SK-N-SH (cell line): ENCODE measurements around the gene PROM1. TPM values are rescaled to one million over a fixed set of nuclear protein-coding genes. Genes with fewer than 3 reads are reported as not detected.

Experiments
- CTCF ChIA-PET: fragments of 300-600, 350-600 bp; formaldehyde crosslinking; extraction: SDS; loops from one replicate; lab custom pipeline; 2021; lab: Yijun Ruan, JAX
- POLR2A ChIA-PET: fragments of 350-600 bp; sonication (Branson Sonifier 250); formaldehyde crosslinking; extraction: SDS; loops from one replicate; lab custom pipeline; 2020; ENCODE audit warnings: antibody characterized with exemption, inconsistent platforms; lab: Yijun Ruan, JAX
- DNase-seq: peaks from one replicate; pipeline ENCODE4 v3.0.0; 2012
- H2AFZ ChIP-seq: fragments of 200-600 bp; sonication (generic); 2 replicates; pipeline ENCODE4 v1.8.1; 2016; ENCODE audit warnings: antibody characterized with exemption, mild to moderate bottlenecking, low read depth
- H3F3A ChIP-seq: fragments of 200-600 bp; sonication (generic); replicated peaks from 2 replicates; pipeline ENCODE3; 2016; ENCODE audit warnings: antibody characterized with exemption, mild to moderate bottlenecking; ENCODE audit not compliant: insufficient read depth
- H3K27ac ChIP-seq, 2 experiments: fragments of 200-500 bp in 1 of 2; fragments of 200-600 bp in 1 of 2; sonication (Bioruptor generic) in 1 of 2; sonication (generic), shearing (Covaris generic) in 1 of 2; 2 replicates each; pipeline versions ENCODE4 v1.5.1 to v1.6.1; 2014 to 2016; ENCODE audit warnings: low read depth in 2 of 2, inconsistent platforms in 1 of 2, low read length in 1 of 2, mild to moderate bottlenecking in 1 of 2, mixed read lengths in 1 of 2
- H3K27me3 ChIP-seq: fragments of 200-600 bp; sonication (generic), shearing (Covaris generic); 2 replicates; pipeline ENCODE4 v1.6.1; 2016; ENCODE audit warnings: mixed run types; ENCODE audit not compliant: insufficient read depth
- H3K36me3 ChIP-seq, 2 experiments: fragments of 200-500 bp in 1 of 2; fragments of 200-600 bp in 1 of 2; sonication (Bioruptor generic) in 1 of 2; sonication (generic) in 1 of 2; replicated peaks in 1 of 2; 2 replicates each; pipeline versions ENCODE3 to v1.5.1; 2014 to 2016; ENCODE audit warnings: low read length in 1 of 2, mild to moderate bottlenecking in 1 of 2; ENCODE audit not compliant: insufficient read depth in 2 of 2, control insufficient read depth in 1 of 2
- H3K4me1 ChIP-seq, 2 experiments: fragments of 200-500 bp in 1 of 2; fragments of 200-600 bp in 1 of 2; sonication (Bioruptor generic) in 1 of 2; sonication (generic), shearing (Covaris generic) in 1 of 2; 2 replicates each; pipeline versions ENCODE4 v1.5.1 to v1.6.1; 2014 to 2016; ENCODE audit warnings: low read depth in 1 of 2, low read length in 1 of 2, mixed run types in 1 of 2; ENCODE audit not compliant: insufficient read depth in 2 of 2, control insufficient read depth in 1 of 2
- H3K4me2 ChIP-seq: fragments of 200-600 bp; sonication (generic), shearing (Covaris generic); 2 replicates; pipeline ENCODE4 v1.6.1; 2017; ENCODE audit warnings: mixed run types
- H3K4me3 ChIP-seq, 2 experiments: fragments of 200-500 bp in 1 of 2; fragments of 200-600 bp in 1 of 2; sonication (Bioruptor generic) in 1 of 2; sonication (generic), shearing (Covaris generic) in 1 of 2; 2 replicates each; pipeline versions ENCODE4 v1.5.1 to v1.8.1; 2014 to 2016; ENCODE audit warnings: low read depth in 2 of 2, inconsistent platforms in 1 of 2, low read length in 1 of 2, mild to moderate bottlenecking in 1 of 2, mixed read lengths in 1 of 2, moderate library complexity in 1 of 2
- H3K79me2 ChIP-seq: fragments of 200-600 bp; sonication (generic); 2 replicates; pipeline ENCODE4 v1.8.1; 2017; ENCODE audit warnings: mild to moderate bottlenecking; ENCODE audit not compliant: insufficient read depth
- H3K9ac ChIP-seq: fragments of 200-600 bp; sonication (generic); 2 replicates; pipeline ENCODE4 v1.6.1; 2017; ENCODE audit warnings: mixed run types
- H3K9me2 ChIP-seq: fragments of 200-600 bp; sonication (generic); 2 replicates; pipeline ENCODE4 v1.6.1; 2017; ENCODE audit warnings: mixed run types
- H3K9me3 ChIP-seq: fragments of 200-600 bp; sonication (generic); 2 replicates; pipeline ENCODE4 v1.6.1; 2017; ENCODE audit warnings: mixed run types, mild to moderate bottlenecking, moderate library complexity
- H4K20me1 ChIP-seq: fragments of 200-600 bp; sonication (generic); 2 replicates; pipeline ENCODE4 v1.6.1; 2017; ENCODE audit warnings: mild to moderate bottlenecking, mixed run types; ENCODE audit not compliant: insufficient read depth
- ELF1 ChIP-seq: IDR thresholded peaks from 2 replicates; pipeline ENCODE4 v1.4.0; 2012
- EP300 ChIP-seq, 2 experiments: IDR thresholded peaks; 2 replicates each; pipeline versions ENCODE4 v1.4.0 to v1.6.1; 2012; ENCODE audit warnings: borderline replicate concordance in 1 of 2, low read depth in 1 of 2, low read length in 1 of 2
- EZH2phosphoT487 ChIP-seq: fragments of 200-600 bp; sonication (generic); IDR thresholded peaks from 2 replicates; pipeline ENCODE4 v1.6.1; 2017; ENCODE audit warnings: low read depth, mixed run types, mild to moderate bottlenecking, antibody characterized with exemption, moderate library complexity, borderline replicate concordance
- FOXJ3 ChIP-seq: sonication (generic); formaldehyde crosslinking; IDR thresholded peaks from 2 replicates; pipeline ENCODE4 v1.5.1; 2020; ENCODE audit warnings: mild to moderate bottlenecking, missing genetic modification reagents
- FOXM1 ChIP-seq: IDR thresholded peaks from 2 replicates; pipeline ENCODE4 v1.4.0; 2012; ENCODE audit warnings: low read depth, mild to moderate bottlenecking
- GABPA ChIP-seq: IDR thresholded peaks from 2 replicates; pipeline ENCODE4 v1.4.0; 2012; ENCODE audit warnings: low read depth, mild to moderate bottlenecking
- GATA2 ChIP-seq: sonication (generic); formaldehyde crosslinking; IDR thresholded peaks from 2 replicates; pipeline ENCODE4 v1.5.0; 2020; ENCODE audit warnings: mild to moderate bottlenecking, missing genetic modification reagents
- NRF1 ChIP-seq: IDR thresholded peaks from 2 replicates; pipeline ENCODE4 v1.6.1; 2012; ENCODE audit warnings: low read depth, mild to moderate bottlenecking, low read length
- POLR2AphosphoS5 ChIP-seq: IDR thresholded peaks from 2 replicates; pipeline ENCODE4 v1.6.1; 2012; ENCODE audit warnings: low read depth, low read length
- RAD21 ChIP-seq: IDR thresholded peaks from 2 replicates; pipeline ENCODE4 v1.6.1; 2012; ENCODE audit warnings: mild to moderate bottlenecking, low read length
- RCOR1 ChIP-seq: fragments of 150-350 bp; IDR thresholded peaks from 2 replicates; pipeline ENCODE4 v1.6.1; 2017; ENCODE audit warnings: antibody characterized with exemption, low read length
- RFX5 ChIP-seq: IDR thresholded peaks from 2 replicates; pipeline ENCODE4 v1.6.1; 2012; ENCODE audit warnings: mild to moderate bottlenecking, improper control_type of control experiment, low read length
- SMC3 ChIP-seq: IDR thresholded peaks from 2 replicates; pipeline ENCODE4 v1.6.1; 2012; ENCODE audit warnings: low read depth, low read length, improper control_type of control experiment
- TAF1 ChIP-seq: IDR thresholded peaks from 2 replicates; pipeline ENCODE4 v1.6.1; 2012; ENCODE audit warnings: low read depth, mild to moderate bottlenecking, low read length, moderate library complexity, borderline replicate concordance
- TCF12 ChIP-seq: IDR thresholded peaks from 2 replicates; pipeline ENCODE4 v1.4.0; 2012
- WGBS: methylation state at CpG from one replicate; pipeline ENCODE4 v1.1.6; 2017; ENCODE audit warnings: low lambda C conversion rate; 5-methylcytosine and 5-hydroxymethylcytosine counted together
- polyA plus RNA-seq, 3 experiments: library from polyadenylated mRNA; depleted of rRNA; stranded (reverse); fragments of >200 nt; gene quantifications; 2 replicates each; pipeline ENCODE4 v1.2.3, GENCODE V29; 2012
- TF ChIP-seq, protein P1 (sequence below): IDR thresholded peaks from 2 replicates; pipeline ENCODE4; 2012
- TF ChIP-seq, protein P2 (sequence below): IDR thresholded peaks from 2 replicates; pipeline ENCODE4 v1.4.0; 2012; ENCODE audit warnings: low read depth
- TF ChIP-seq, protein P3 (sequence below): IDR thresholded peaks from 2 replicates; pipeline ENCODE4 v1.4.0; 2012; ENCODE audit warnings: low read depth, borderline replicate concordance

Gene PROM1
- polyA plus RNA-seq, 1 of the 3 experiments (the other 2 are of a cell fraction): not detected

- no peak for DNase-seq
- WGBS: 40% methylated on average over 1 of the region's 1 CpG
- Histone ChIP-seq H3K36me3 (no peaks in the 10 kb centered on the region), H3K9me3 (no peaks in the 10 kb centered on the region), H3K4me2 (no peak overlapping the region), H3K27ac (no peak overlapping the region), H4K20me1 (no peaks in the 10 kb centered on the region), H3K4me3 (no peak overlapping the region), H3K4me1 (peaks cover 0 to 8% of the 10 kb centered on the region in 2 experiments; a peak in 2 of 4 replicates), H3K79me2 (no peaks in the 10 kb centered on the region), H3K9ac (no peak overlapping the region), H3F3A (no peaks in the 10 kb centered on the region), H3K27me3 (no peaks in the 10 kb centered on the region; the same call in 1 of the 2 replicates), H2AFZ (no peak overlapping the region), H3K9me2 (no peaks in the 10 kb centered on the region)
- POLR2A ChIA-PET: no interaction called here
- CTCF ChIA-PET: interaction anchor here (1.0 to 2.3 kb wide), 5 partner anchors 24 to 79 kb away, joined by 3 to 6 read pairs (median 4); partner anchors contain the start of gene PROM1
- TF ChIP-seq TAF1 (no peak), GATA2 (CRISPR knock-in tag) (no peak)
Observed at GRCh38 chr4:16126714-16127113, 42.9 kb upstream of the PROM1 start.

GRCh38 chr4:16125571-16126445 is 42.0 kb upstream of the PROM1 start:
- no peak overlapping the region for H3K9ac ChIP-seq
- CTCF ChIA-PET: interaction anchor here (1.0 to 2.3 kb wide), 5 partner anchors 23 to 79 kb away, joined by 3 to 6 read pairs (median 4); partner anchors contain the start of gene PROM1
- DNase-seq: no peak

GRCh38 chr4:16124232-16124631 is 40.4 kb upstream of the PROM1 start:
- H3K79me2 ChIP-seq: no peaks in the 10 kb centered on the region
- 56% methylated on average over 2 of the region's 4 CpGs for WGBS
- H3K27ac ChIP-seq: no peak overlapping the region
- no peaks in the 10 kb centered on the region for H3K9me2 ChIP-seq
- H3K9ac ChIP-seq: no peak overlapping the region
- no peaks in the 10 kb centered on the region for H3F3A ChIP-seq
- H2AFZ ChIP-seq: no peak overlapping the region
- no peaks in the 10 kb centered on the region for H4K20me1 ChIP-seq
- no peaks in the 10 kb centered on the region for H3K36me3 ChIP-seq
- H3K4me1 ChIP-seq: peaks cover 0 to 8% of the 10 kb centered on the region in 2 experiments; a peak in 2 of 4 replicates
- H3K9me3 ChIP-seq: no peaks in the 10 kb centered on the region
- ChIA-PET CTCF (interaction anchor here (0.7 to 1.1 kb wide), 3 partner anchors 13 to 140 kb away, joined by 3 read pairs; no protein-coding TSS in a partner anchor), POLR2A (interaction anchor here (0.6 kb wide), 1 partner anchor 1645 kb away, joined by 3 read pairs; no protein-coding TSS in a partner anchor)
- H3K4me2 ChIP-seq: no peak overlapping the region
- no peak for DNase-seq
- H3K4me3 ChIP-seq: no peak overlapping the region
- H3K27me3 ChIP-seq: no peaks in the 10 kb centered on the region
- TF ChIP-seq ELF1 (no peak), FOXM1 (no peak), POLR2AphosphoS5 (no peak), RCOR1 (no peak), EP300 (IDR thresholded peaks at IDR 0.05; ENCODE audit: borderline replicate concordance in 1 of 2, low read depth in 1 of 2, low read length in 1 of 2) (no peak), FOXJ3 (CRISPR knock-in tag) (no peak), TCF12 (no peak), EZH2phosphoT487 (no peak), SMC3 (no peak), NRF1 (no peak), GABPA (no peak), RFX5 (no peak), RAD21 (no peak)
- TF ChIP-seq, protein P1, sequence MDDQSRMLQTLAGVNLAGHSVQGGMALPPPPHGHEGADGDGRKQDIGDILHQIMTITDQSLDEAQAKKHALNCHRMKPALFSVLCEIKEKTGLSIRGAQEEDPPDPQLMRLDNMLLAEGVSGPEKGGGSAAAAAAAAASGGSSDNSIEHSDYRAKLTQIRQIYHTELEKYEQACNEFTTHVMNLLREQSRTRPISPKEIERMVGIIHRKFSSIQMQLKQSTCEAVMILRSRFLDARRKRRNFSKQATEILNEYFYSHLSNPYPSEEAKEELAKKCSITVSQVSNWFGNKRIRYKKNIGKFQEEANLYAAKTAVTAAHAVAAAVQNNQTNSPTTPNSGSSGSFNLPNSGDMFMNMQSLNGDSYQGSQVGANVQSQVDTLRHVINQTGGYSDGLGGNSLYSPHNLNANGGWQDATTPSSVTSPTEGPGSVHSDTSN: no peak
- TF ChIP-seq, protein P2, sequence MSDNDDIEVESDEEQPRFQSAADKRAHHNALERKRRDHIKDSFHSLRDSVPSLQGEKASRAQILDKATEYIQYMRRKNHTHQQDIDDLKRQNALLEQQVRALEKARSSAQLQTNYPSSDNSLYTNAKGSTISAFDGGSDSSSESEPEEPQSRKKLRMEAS: no peak
- TF ChIP-seq, protein P3, sequence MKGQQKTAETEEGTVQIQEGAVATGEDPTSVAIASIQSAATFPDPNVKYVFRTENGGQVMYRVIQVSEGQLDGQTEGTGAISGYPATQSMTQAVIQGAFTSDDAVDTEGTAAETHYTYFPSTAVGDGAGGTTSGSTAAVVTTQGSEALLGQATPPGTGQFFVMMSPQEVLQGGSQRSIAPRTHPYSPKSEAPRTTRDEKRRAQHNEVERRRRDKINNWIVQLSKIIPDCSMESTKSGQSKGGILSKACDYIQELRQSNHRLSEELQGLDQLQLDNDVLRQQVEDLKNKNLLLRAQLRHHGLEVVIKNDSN: no peak

More at GRCh38 chr4:16125571-16126445, 42.0 kb upstream of the PROM1 start:
- POLR2A ChIA-PET: no interaction called here
- Histone ChIP-seq H3K4me3 (no peak overlapping the region), H3F3A (no peaks in the 10 kb centered on the region), H3K9me3 (no peaks in the 10 kb centered on the region), H3K4me2 (no peak overlapping the region), H2AFZ (no peak overlapping the region), H4K20me1 (no peaks in the 10 kb centered on the region), H3K4me1 (peaks cover 0 to 8% of the 10 kb centered on the region in 2 experiments; a peak in 2 of 4 replicates), H3K27me3 (no peaks in the 10 kb centered on the region; the same call in 1 of the 2 replicates), H3K9me2 (no peaks in the 10 kb centered on the region), H3K79me2 (no peaks in the 10 kb centered on the region), H3K27ac (no peak overlapping the region), H3K36me3 (no peaks in the 10 kb centered on the region)
- TF ChIP-seq, protein P3: no peak
- TF ChIP-seq FOXJ3 (CRISPR knock-in tag): no peak
- 33% methylated on average over 7 of the region's 8 CpGs for WGBS
